ENCODE data around the gene PTPN5. TPM values are rescaled to one million over a fixed set of nuclear protein-coding genes. Genes with fewer than 3 reads are reported as not detected.
A peak's percentile ranks its signal among the peaks of the same experiment; 100 is the strongest.

PTPN5 gene
- total RNA-seq, 6 experiments from 2014 or later: not detected

DNA sequence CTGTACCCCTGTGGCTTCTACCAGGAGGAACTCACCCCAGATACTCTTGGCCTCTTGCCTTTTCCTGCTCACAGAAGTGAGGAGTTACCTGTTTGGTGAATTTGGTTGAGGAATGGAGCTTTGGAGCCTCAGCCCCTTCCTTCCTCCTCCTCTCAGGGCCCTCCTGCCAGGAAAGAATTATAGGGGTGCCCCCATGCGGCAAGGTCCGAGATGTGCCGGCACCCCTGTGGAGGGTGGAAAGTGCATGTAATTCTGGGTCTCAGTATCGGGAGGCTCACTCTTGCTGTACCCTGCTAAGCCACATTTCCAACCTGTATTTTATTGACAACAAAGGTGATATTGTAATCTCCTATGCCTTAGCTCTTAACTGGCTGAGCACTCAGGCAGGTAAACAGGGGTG is 51.9 kb downstream of the PTPN5 start:
- H3K9me3 Mint-ChIP-seq: no peaks in the 10 kb centered on the region
- no peak overlapping the region for H3K27ac Mint-ChIP-seq
- H3K36me3 Mint-ChIP-seq (ENCODE audit: low read depth): no peaks in the 10 kb centered on the region
- H3K27me3 Mint-ChIP-seq (ENCODE audit: insufficient read depth): peaks cover 20% of the 10 kb centered on the region
- TF ChIP-seq, protein P1, sequence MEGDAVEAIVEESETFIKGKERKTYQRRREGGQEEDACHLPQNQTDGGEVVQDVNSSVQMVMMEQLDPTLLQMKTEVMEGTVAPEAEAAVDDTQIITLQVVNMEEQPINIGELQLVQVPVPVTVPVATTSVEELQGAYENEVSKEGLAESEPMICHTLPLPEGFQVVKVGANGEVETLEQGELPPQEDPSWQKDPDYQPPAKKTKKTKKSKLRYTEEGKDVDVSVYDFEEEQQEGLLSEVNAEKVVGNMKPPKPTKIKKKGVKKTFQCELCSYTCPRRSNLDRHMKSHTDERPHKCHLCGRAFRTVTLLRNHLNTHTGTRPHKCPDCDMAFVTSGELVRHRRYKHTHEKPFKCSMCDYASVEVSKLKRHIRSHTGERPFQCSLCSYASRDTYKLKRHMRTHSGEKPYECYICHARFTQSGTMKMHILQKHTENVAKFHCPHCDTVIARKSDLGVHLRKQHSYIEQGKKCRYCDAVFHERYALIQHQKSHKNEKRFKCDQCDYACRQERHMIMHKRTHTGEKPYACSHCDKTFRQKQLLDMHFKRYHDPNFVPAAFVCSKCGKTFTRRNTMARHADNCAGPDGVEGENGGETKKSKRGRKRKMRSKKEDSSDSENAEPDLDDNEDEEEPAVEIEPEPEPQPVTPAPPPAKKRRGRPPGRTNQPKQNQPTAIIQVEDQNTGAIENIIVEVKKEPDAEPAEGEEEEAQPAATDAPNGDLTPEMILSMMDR (IDR thresholded peaks at IDR 0.05): no peak
- no peaks in the 10 kb centered on the region for H3K4me1 Mint-ChIP-seq (ENCODE audit: low read depth)
- no peak for DNase-seq
- H3K4me3 Mint-ChIP-seq: no peak overlapping the region

DNA sequence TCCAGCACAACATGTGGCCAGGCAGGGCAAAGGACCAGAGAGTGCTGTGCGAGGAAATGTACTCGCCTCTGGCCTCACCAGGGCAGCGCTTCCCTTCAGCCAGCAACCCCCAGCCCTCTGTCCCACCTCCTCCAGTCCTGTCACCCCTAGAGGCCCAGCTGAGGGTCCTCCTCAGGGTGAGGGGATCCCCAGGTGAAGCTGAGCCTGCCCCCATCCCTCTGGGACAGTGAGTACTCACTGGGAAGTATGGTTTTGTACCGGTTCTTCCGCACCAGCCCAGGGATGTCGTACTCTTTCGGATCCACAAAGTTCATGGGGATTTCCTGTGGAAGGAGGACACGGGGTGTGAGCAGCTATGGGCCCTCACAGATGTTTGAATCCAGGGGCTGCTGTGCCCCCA is 54.0 kb downstream of the PTPN5 start:
- DNase-seq: no peak
- peaks cover 19% of the 10 kb centered on the region for H3K27me3 Mint-ChIP-seq (ENCODE audit: insufficient read depth)
- H3K36me3 Mint-ChIP-seq (ENCODE audit: low read depth): no peaks in the 10 kb centered on the region
- H3K4me1 Mint-ChIP-seq (ENCODE audit: low read depth): no peaks in the 10 kb centered on the region
- no peak overlapping the region for H3K4me3 Mint-ChIP-seq
- H3K9me3 Mint-ChIP-seq: no peaks in the 10 kb centered on the region
- H3K27ac Mint-ChIP-seq: no peak overlapping the region
- TF ChIP-seq, protein P1 (IDR thresholded peaks at IDR 0.05): no peak

DNA sequence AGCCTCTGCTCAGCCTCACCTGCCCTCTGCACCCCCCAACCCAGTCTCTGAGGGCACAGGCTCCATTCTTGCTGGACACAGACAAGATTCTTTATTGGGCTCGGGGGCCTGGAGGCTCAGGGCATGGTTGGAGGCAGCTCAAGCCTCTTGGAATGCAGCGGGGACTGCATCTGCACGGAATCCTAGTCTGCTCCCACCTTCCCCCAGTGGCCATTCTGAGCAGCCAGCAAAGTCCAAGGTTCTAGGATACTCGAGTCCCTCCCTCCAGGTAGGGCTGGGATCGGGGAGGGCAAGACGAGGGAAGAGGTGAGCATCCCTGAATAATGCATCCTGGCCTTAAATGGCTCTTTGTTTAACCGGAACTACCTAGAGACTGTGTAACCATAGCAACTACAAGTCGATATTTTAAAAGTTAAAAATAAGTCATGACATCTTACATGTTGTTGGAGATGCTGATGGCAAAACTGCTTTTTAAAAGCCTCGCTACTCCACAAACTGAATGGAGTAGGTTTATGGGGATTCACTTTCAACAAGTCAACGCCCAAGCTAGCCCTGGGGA is 54.9 kb downstream of the PTPN5 start:
- TF ChIP-seq, protein P1 (IDR thresholded peaks at IDR 0.05): 0 out of 2 replicates have a peak, but pooled peaks have one; percentile 12
- Mint-ChIP-seq H3K4me3 (no peak overlapping the region), H3K36me3 (ENCODE audit: low read depth) (no peaks in the 10 kb centered on the region), H3K27me3 (ENCODE audit: insufficient read depth) (peaks cover 18% of the 10 kb centered on the region), H3K9me3 (no peaks in the 10 kb centered on the region), H3K27ac (no peak overlapping the region), H3K4me1 (ENCODE audit: low read depth) (no peaks in the 10 kb centered on the region)
- no peak for DNase-seq

DNA sequence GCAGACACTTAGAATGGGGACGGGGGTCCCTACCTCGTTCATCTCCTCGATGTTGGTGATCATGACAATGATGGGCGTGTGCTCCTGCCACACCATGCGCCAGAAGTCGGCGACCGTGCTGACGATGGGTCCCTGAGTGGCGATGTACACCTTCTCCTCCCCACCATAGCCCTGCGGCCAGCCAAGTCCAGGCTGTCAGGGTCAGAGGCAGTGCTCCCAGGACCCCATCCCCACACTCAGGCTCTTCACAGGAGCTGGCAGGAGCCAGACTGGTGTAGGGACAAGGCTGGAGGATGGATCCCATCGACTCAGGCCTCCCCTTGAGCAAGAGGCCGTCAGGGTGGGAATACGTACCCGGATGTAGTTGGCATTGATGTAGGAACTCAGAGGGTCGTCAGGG is 58.4 kb downstream of the PTPN5 start:
- Mint-ChIP-seq H3K9me3 (no peaks in the 10 kb centered on the region), H3K27ac (no peak overlapping the region), H3K4me1 (ENCODE audit: low read depth) (no peaks in the 10 kb centered on the region), H3K4me3 (no peak overlapping the region), H3K36me3 (ENCODE audit: low read depth) (no peaks in the 10 kb centered on the region), H3K27me3 (ENCODE audit: insufficient read depth) (peaks cover 16% of the 10 kb centered on the region)
- TF ChIP-seq, protein P1 (IDR thresholded peaks at IDR 0.05): no peak
- no peak for DNase-seq

DNA sequence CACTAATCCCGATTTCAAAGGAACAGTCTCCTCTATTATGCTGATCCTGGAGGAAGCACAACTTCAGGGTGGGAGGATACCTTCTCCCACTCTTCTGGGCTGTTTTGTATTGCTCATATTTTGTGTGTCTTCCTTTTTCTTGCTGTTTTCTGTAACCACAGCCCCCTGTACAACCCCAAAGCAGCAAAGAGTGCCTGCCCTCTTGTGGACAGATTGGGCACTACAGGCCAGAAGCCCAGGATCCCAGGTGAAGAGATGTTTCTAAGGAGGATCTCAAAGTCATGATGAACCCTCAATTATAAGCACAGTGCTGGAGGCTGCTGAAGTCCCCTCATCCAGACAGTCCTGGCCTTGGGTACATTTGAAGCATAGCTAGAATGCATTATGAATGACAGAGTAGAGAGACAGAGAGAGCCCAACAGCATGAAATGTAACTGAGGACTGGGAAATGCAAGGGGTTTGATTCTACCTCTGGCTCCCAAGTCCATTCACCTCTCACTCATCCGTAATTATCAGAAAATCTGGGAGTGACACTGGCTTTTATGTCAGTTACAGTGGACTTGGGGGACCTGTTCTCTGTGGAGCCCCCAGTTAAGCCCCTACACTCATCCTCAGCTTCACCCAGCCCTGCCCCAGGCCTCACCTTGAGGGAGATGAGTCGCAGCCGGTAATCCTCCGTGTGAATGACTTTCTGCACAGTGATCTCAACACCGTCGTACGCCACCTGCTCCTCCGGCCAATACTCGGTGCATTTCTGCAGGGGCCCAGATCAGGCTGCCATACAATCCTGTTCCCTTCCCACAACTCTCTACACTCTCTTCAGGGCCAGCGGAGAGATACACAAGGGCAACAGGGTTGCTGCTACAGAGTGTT is 59.4 kb downstream of the PTPN5 start:
- H3K36me3 Mint-ChIP-seq (ENCODE audit: low read depth): no peaks in the 10 kb centered on the region
- no peak overlapping the region for H3K27ac Mint-ChIP-seq
- H3K4me1 Mint-ChIP-seq (ENCODE audit: low read depth): no peaks in the 10 kb centered on the region
- no peak for DNase-seq
- TF ChIP-seq, protein P1 (IDR thresholded peaks at IDR 0.05): peak; percentile 99
- no peaks in the 10 kb centered on the region for H3K9me3 Mint-ChIP-seq
- no peak overlapping the region for H3K4me3 Mint-ChIP-seq
- H3K27me3 Mint-ChIP-seq (ENCODE audit: insufficient read depth): peaks cover 15% of the 10 kb centered on the region
